Esophagus muscularis mucosa (tissue), 3 donors: ENCODE data around the gene CDH18.

Experiments
- CTCF ChIP-seq, 3 experiments: fragments of 200-600 bp in 2 of 3; fragments of 450-650 bp in 1 of 3; sonication (generic) in 2 of 3; IDR thresholded peaks; one replicate each; pipeline ENCODE4 v1.5.1; 2017 to 2019; ENCODE audit warnings: antibody characterized with exemption in 3 of 3, mild to moderate bottlenecking in 2 of 3, moderate library complexity in 1 of 3
- POLR2A ChIP-seq: fragments of 450-650 bp; IDR thresholded peaks from one replicate; pipeline ENCODE4 v1.6.1; 2017; ENCODE audit warnings: antibody characterized with exemption, moderate library complexity, mild to moderate bottlenecking, low read depth
- POLR2AphosphoS5 ChIP-seq, 2 donors: sonication (generic); formaldehyde crosslinking; IDR thresholded peaks; one replicate each; pipeline ENCODE4 v1.6.1; 2017; ENCODE audit warnings: antibody characterized with exemption in 2 of 2

DNA sequence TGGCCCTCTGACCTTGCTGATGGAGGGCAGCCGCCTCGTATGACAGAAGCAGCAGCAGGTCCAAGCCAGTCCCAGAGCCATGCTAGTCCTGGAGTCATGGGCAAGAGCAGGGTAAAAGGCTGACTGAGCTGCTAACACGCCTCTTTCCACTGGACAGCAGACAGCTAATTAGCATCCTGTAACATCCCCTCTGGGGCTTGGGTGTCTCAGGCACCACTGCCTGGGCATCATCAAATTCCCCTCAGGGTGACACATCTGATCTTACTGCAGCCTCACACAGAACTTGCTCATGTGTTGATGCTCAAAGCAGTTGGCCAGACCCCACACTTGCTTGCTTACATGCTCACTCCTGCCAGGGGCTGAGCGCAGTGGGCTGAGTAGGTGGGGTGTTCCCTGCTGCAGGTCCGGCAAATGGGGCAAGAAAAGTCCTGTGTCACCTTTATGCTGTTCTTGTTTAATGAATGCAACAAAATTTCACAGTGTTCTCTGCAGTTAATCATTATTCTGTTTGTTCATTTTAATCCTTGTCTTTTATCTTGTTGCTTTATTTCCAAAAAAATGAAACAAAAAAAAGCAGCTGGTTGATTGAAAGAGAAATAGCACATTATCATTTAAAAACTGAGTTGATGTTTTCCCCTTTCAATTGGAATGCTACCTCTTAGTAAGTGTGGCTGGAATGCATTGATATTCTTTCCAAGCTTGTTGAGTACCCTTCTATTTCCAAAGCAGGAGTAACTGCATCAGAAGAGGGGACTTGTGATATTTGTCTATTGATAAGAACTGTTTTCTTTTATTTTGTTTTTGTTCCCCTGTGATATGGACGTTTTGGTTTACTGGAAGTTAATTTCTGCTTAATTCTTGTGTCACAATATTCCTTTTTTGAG, 254.1 kb downstream of the CDH18 start:
- TF ChIP-seq CTCF (IDR thresholded peaks at IDR 0.05) = no peak
- TF ChIP-seq POLR2A = no peak
- TF ChIP-seq POLR2AphosphoS5 (IDR thresholded peaks at IDR 0.05) = no peak
